DOHH2 (cell line): ENCODE data around the gene MINDY2.

Experiments
- EZH2phosphoT487 ChIP-seq: fragments of 200-600 bp; sonication (generic); IDR thresholded peaks from 2 replicates; pipeline ENCODE4 v1.6.1; 2017; ENCODE audit warnings: borderline replicate concordance, mild to moderate bottlenecking, antibody characterized with exemption, low read length, moderate library complexity, mixed read lengths
- TF ChIP-seq, protein P1 (sequence below): fragments of 200-600 bp; sonication (generic); IDR thresholded peaks from one replicate; pipeline ENCODE4 v1.5.1; 2014; ENCODE audit warnings: antibody characterized with exemption, mild to moderate bottlenecking, low read depth, low read length; ENCODE audit not compliant: poor library complexity, severe bottlenecking

DNA sequence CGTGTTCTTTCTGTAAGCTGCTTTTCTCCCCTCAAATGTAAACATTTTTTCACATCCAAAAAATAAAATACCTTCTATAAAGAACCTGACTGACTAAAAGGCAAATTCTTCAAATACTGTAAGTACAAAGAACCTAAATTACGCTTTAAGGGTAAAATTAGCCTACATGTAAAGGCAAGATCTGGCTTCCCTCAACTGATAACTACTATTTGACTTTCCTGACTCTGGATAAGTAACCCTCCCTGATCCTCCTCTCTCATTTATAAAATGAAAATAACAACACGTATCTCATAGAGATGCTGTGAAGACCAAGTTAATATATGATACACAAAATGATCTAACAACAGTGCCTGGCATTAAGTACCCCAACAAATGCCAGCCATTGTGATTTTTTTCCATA lies 33.8 kb upstream of the MINDY2 start:
- TF ChIP-seq, protein P1, sequence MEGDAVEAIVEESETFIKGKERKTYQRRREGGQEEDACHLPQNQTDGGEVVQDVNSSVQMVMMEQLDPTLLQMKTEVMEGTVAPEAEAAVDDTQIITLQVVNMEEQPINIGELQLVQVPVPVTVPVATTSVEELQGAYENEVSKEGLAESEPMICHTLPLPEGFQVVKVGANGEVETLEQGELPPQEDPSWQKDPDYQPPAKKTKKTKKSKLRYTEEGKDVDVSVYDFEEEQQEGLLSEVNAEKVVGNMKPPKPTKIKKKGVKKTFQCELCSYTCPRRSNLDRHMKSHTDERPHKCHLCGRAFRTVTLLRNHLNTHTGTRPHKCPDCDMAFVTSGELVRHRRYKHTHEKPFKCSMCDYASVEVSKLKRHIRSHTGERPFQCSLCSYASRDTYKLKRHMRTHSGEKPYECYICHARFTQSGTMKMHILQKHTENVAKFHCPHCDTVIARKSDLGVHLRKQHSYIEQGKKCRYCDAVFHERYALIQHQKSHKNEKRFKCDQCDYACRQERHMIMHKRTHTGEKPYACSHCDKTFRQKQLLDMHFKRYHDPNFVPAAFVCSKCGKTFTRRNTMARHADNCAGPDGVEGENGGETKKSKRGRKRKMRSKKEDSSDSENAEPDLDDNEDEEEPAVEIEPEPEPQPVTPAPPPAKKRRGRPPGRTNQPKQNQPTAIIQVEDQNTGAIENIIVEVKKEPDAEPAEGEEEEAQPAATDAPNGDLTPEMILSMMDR = no peak
- TF ChIP-seq EZH2phosphoT487 = no peak
